ENCODE data around the gene TACSTD2.
"Not testable (repeated sequence)": the region's sequence is repeated elsewhere in the genome, so short reads cannot be mapped to it uniquely, and the experiment has no call there.

The TACSTD2 gene

DNA sequence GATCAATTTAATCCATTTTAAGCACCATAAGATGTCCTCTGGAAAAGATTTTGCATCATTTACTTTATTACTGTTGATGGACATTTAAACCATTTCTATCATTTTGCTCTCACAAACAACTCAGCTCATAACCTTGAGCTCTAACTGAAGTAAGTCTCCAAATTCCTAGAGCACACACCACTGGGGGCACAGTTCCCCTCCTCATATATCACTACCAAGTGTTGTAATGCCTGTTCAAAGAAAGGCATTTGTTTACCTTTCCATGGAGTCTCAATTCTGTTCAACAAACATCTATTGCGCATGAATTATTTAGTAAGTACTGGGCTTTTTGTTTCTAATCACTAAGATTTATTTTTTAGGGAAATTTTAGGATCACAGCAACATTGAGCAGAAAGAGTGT is 21.7 kb downstream of the TACSTD2 start:
- no peak overlapping the region for H3K4me3 ChIP-seq (ENCODE audit: low read depth, low read length)
- TF ChIP-seq, protein P1, sequence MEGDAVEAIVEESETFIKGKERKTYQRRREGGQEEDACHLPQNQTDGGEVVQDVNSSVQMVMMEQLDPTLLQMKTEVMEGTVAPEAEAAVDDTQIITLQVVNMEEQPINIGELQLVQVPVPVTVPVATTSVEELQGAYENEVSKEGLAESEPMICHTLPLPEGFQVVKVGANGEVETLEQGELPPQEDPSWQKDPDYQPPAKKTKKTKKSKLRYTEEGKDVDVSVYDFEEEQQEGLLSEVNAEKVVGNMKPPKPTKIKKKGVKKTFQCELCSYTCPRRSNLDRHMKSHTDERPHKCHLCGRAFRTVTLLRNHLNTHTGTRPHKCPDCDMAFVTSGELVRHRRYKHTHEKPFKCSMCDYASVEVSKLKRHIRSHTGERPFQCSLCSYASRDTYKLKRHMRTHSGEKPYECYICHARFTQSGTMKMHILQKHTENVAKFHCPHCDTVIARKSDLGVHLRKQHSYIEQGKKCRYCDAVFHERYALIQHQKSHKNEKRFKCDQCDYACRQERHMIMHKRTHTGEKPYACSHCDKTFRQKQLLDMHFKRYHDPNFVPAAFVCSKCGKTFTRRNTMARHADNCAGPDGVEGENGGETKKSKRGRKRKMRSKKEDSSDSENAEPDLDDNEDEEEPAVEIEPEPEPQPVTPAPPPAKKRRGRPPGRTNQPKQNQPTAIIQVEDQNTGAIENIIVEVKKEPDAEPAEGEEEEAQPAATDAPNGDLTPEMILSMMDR (IDR thresholded peaks at IDR 0.05; ENCODE audit: low read depth, low read length, missing control alignments) = no peak
- in situ Hi-C loops (cut with HindIII; ENCODE audit: low sequenced_read_pairs) = no loop called here
- DNase-seq (ENCODE audit: low read depth) = no peak

DNA sequence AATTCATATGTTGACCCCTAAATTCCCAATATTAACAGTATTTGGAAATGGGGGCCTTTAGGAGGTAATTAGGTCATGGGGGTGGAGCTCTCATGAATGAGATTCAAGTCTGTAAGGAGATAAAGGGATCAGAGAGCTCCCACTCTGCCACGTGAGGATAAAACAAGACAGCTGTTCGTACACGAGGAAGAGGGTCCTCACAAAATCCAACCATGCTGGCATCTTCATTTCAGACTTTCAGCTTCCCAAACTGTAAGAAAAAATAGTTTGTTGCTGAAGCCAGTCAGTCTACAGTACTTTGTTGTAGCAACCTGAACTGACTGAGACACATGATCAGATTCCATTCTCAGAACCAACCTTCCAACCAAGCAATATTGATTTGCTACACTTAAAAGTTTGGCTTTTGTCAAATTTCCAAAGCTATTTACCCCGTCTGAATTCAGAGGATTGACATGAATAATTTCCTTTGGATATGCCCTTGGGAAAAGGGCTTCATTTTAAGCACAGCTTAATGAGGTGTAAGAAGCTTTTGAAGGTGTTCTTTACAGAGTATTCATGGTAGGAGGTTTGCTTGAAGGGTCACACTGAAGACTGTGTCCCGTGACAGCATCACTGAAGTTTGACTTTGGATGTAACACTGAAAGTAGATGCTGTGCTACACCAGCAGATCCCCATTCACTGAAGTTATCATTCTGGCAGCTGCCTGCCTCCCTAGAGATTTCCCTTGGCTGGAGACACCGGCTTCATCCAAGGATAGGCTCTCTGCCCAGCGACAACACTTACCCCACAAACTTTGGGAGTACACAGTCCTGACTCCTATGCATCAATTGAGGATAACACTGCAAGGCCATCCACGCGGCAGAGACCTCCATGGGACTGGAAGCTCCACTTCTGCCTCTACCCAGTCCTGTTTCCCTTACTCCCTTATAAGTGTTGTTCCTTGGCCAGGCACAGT is 25.6 kb downstream of the TACSTD2 start:
- TF ChIP-seq, protein P1 (IDR thresholded peaks at IDR 0.05; ENCODE audit: low read depth, low read length, missing control alignments) = no peak
- H3K4me3 ChIP-seq (ENCODE audit: low read depth, low read length) = no peak overlapping the region
- DNase-seq (ENCODE audit: low read depth) = no peak
- in situ Hi-C loops (cut with HindIII; ENCODE audit: low sequenced_read_pairs) = no loop called here

DNA sequence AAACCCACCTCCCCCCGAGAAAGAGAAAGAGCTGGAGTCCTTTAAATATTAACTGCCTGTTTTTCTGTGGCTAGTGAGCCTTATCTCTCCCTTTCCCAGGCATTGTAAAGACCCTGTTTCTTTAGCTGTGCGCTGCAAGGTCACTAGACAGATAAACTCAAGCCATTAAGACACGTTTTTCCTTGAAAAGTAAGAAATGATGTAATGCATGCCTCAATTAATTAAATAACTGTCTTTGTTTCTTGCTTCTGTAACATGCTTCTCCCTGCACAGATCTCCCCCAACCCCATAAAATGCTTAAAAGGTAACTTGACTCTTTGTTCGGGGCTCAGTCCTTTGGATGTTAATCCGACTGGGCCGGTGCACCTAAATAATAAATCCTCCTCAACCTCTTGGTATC is 27.8 kb downstream of the TACSTD2 start:
- H3K4me3 ChIP-seq (ENCODE audit: low read depth, low read length); DNase-seq (ENCODE audit: low read depth); in situ Hi-C loops (cut with HindIII; ENCODE audit: low sequenced_read_pairs): not testable (repeated sequence)

DNA sequence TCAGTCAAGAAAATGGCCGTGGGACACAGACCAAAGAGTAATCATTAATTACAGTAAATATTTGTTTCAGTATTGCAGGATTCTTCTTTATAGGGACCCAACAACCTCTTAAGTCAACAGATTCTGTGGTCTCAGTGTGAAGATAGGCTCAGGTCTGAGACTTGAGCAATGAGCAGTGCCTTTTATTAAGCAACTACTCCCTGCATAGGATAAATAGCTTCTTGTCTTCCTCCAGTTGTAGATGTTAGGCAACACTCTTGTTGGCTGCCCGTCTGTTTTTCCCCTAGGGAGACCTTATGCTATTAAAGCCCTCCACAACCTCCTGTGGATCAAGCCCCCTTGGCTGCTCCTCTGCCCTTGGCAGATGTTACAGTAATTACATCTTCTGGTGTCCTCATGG is 28.7 kb downstream of the TACSTD2 start:
- no peak overlapping the region for H3K4me3 ChIP-seq (ENCODE audit: low read depth, low read length)
- no peak for DNase-seq (ENCODE audit: low read depth)
- TF ChIP-seq, protein P1 (IDR thresholded peaks at IDR 0.05; ENCODE audit: low read depth, low read length, missing control alignments) = no peak
- in situ Hi-C loops (cut with HindIII; ENCODE audit: low sequenced_read_pairs) = no loop called here

DNA sequence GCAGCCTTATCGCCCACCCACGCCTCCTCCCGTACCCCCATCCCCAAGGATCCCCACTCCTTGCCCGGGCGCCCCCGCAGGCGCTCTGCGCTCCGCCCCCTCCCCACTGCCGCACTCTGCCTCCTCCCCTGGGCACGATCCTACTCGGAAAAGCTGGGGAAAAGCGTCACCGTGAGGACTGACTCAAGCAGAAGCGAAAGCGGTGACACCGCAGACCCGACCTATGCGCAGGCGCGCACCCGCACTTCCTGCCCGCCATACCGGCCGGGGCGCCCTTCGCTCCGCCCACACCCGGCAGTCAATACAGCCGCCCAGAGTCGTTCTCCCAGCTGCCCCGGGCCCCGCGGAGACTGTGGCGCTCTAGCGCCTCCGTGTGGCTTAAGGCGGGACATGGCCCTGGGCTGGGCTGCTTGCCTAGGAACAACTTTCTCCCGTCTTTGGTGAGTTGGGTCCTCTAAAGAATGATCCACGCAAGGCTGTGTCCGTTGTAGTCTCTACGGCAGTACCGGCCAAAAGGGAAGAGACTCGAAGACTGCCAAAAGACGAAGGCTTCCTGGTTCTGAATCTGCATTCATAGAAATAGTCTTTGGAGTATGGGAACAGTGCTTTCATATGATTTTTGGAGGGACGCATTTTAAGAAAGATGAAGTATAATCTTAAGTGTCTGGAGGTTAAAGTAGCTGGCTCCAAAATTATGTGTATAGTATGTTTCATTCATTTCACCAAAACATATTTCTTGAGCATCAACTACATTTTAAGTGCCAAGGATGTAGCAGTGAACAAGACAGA is 30.3 kb downstream of the TACSTD2 start, which contains the start of gene OMA1:
OMA1 (minus strand) TSS at position 207 of the 789 bp plus-strand sequence. CDS start 7,432 bp downstream, outside the sequence.
- peak; percentile 92 for DNase-seq (ENCODE audit: low read depth)
- TF ChIP-seq, protein P1 (IDR thresholded peaks at IDR 0.05; ENCODE audit: low read depth, low read length, missing control alignments) = peak; percentile 97
- in situ Hi-C loops (cut with HindIII; ENCODE audit: low sequenced_read_pairs) = no loop called here
- H3K4me3 ChIP-seq (ENCODE audit: low read depth, low read length) = peak within 1 kb of the TSS; percentile 60

DNA sequence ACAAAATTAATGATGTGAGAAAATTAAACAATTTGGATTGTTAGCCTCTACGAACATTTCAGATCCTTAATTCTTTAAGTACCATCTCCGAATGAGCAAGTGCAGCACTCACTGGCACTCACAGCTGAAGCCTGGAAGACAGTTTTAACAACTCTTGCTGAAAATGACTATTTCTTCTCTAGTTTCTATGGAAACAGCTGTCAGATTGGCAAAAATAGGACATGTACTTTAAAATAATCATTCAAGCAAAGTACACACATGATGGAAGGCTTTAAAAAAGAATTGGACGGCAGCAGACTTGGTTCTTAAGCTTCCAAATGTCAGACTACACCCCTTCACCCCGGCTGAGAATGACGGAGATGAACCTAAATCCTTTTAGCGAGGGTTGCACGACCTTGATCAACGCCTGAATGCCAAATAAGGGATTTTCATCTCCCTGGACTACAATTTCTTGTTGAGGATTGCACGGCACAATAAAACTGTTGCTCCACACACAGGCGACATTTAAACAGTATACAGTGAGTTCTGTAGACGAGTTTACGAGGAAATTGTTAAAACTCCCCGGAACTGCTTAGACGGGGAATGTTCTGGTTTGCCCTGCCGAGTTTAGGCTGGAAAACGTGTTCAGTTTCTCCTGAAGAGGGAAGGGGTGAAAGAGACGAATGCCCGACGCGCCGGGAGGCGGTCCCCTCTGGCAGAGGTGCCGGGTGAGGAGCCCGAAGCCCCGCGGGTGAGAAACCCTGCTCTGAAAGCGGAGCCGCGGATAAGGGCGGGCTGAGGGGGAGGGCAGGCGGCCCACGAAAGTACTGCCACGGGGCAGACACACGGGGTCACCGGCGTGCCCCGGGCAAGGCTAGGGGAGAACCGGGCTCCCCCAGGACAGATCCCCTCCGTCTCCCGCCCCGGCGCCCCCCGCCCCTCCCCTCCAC is 31.2 kb downstream of the TACSTD2 start:
- DNase-seq (ENCODE audit: low read depth) = peak; percentile 18
- in situ Hi-C loops (cut with HindIII; ENCODE audit: low sequenced_read_pairs) = no loop called here
- H3K4me3 ChIP-seq (ENCODE audit: low read depth, low read length) = peak overlapping the region; percentile 60
- TF ChIP-seq, protein P1 (IDR thresholded peaks at IDR 0.05; ENCODE audit: low read depth, low read length, missing control alignments) = no peak
